HG03196 (cell line): Measurements from ENCODE around the gene SLC35A5.
"Not testable (repeated sequence)": the region's sequence is repeated elsewhere in the genome, so short reads cannot be mapped to it uniquely, and the experiment has no call there.

Experiments used
- ATAC-seq: cut with Tn5 transposase; IDR thresholded peaks from one replicate; pipeline ENCODE4 v1.9.1; 2021; ENCODE audit not compliant: unreplicated experiment

The SLC35A5 gene

GRCh38 chr3:112561734-112562529 lies at the start of gene SLC35A5, which contains the start of gene ATG3:
SLC35A5 (plus strand) TSS chr3:112562045; CDS start chr3:112563404, 1,359 bp downstream.
ATG3 (minus strand) TSS chr3:112561962; CDS start chr3:112561528, 434 bp downstream.
- peak; percentile 82 for ATAC-seq

- no peak for ATAC-seq
These were observed 49.5 kb upstream of the SLC35A5 start for GRCh38 chr3:112512320-112512719.

GRCh38 chr3:112514527-112515128 lies 47.2 kb upstream of the SLC35A5 start:
- ATAC-seq = peak; percentile 98

- ATAC-seq = not testable (repeated sequence)
These were observed 42.9 kb upstream of the SLC35A5 start for GRCh38 chr3:112518970-112519369.

- peak; percentile 52 for ATAC-seq
These were observed 42.3 kb upstream of the SLC35A5 start for GRCh38 chr3:112519424-112520001.

GRCh38 chr3:112524127-112524526 lies 37.7 kb upstream of the SLC35A5 start:
- ATAC-seq = not testable (repeated sequence)

- ATAC-seq = no peak
These were observed 31.3 kb upstream of the SLC35A5 start for GRCh38 chr3:112530573-112530972.

- ATAC-seq = no peak
These were observed 30.5 kb upstream of the SLC35A5 start for GRCh38 chr3:112531358-112531781.

- peak; percentile 84 for ATAC-seq
These were observed 21.8 kb upstream of the SLC35A5 start for GRCh38 chr3:112539825-112540650.

- ATAC-seq = no peak
These were observed 15.6 kb upstream of the SLC35A5 start for GRCh38 chr3:112546216-112546759.

- ATAC-seq = no peak
These were observed 11.0 kb upstream of the SLC35A5 start for GRCh38 chr3:112550859-112551258.

GRCh38 chr3:112555535-112556170 lies 6.2 kb upstream of the SLC35A5 start:
- ATAC-seq = no peak

GRCh38 chr3:112557976-112558375 lies 3.9 kb upstream of the SLC35A5 start:
- no peak for ATAC-seq

GRCh38 chr3:112560307-112560706 lies 1.5 kb upstream of the SLC35A5 start:
- ATAC-seq = no peak

GRCh38 chr3:112560721-112561483 lies 943 bp upstream of the SLC35A5 start:
- peak; percentile 24 for ATAC-seq

GRCh38 chr3:112561484-112561733 lies 436 bp upstream of the SLC35A5 start:
- peak; percentile 44 for ATAC-seq

- ATAC-seq = not testable (repeated sequence)
These were observed 2.5 kb downstream of the SLC35A5 start for GRCh38 chr3:112564247-112564939.

- no peak for ATAC-seq
These were observed 3.1 kb downstream of the SLC35A5 start for GRCh38 chr3:112564940-112565305.

GRCh38 chr3:112568642-112569041 lies 6.8 kb downstream of the SLC35A5 start:
- no peak for ATAC-seq
